AG04449 (cell line): ENCODE measurements around the gene CDH13.
A peak's percentile ranks its signal among the peaks of the same experiment; 100 is the strongest.

Experiments
- CTCF ChIA-PET: fragments of 350-600 bp; formaldehyde crosslinking; extraction: SDS; loops from one replicate; lab custom pipeline; 2021; ENCODE audit warnings: antibody characterized with exemption; lab: Yijun Ruan, JAX
- POLR2A ChIA-PET: fragments of 400-600, 350-600 bp; formaldehyde crosslinking; extraction: SDS; loops from one replicate; lab custom pipeline; 2020; ENCODE audit warnings: antibody characterized with exemption, inconsistent platforms; lab: Yijun Ruan, JAX
- DNase-seq: peaks from one replicate; pipeline ENCODE4 v3.0.0-alpha.2; 2010; ENCODE audit warnings: low read depth, low spot score
- H3K4me3 ChIP-seq: 2 replicates; pipeline ENCODE4 v1.5.1; 2011; ENCODE audit warnings: low read depth, mild to moderate bottlenecking, control low read depth, low read length
- CTCF ChIP-seq: IDR thresholded peaks from one replicate; pipeline ENCODE4 v1.5.1; 2011; ENCODE audit warnings: mild to moderate bottlenecking, moderate library complexity, low read length, control low read depth, inconsistent platforms; ENCODE audit not compliant: insufficient read depth; ENCODE audit errors: missing control alignments

Gene CDH13

GRCh38 chr16:83648347-83648746, 1021.6 kb downstream of the CDH13 start:
- no peak overlapping the region for H3K4me3 ChIP-seq
- no peak for DNase-seq
- ChIA-PET POLR2A (no interaction called here), CTCF (no interaction called here)
- no peak for TF ChIP-seq CTCF

DNA sequence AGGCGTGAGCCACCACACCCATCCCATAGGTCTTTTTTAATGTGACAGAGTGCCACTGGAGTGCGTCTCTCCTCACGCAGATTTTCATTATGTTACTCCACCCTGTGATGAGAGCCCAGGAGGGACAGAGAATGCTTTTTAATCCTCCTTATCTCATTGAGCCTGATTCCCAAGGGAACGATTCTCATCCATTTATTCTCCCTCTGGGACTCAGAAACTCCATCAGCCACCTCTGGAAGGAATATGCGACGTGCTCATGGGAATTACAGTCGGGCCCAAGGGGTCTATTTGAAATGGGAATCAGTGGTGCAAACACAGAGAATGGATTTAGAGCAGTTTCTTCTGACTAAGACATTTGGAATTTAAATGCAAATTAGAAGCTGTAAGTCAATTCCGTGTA, 1025.1 kb downstream of the CDH13 start:
- DNase-seq, result no peak
- POLR2A ChIA-PET, result no interaction called here
- H3K4me3 ChIP-seq, result no peak overlapping the region
- TF ChIP-seq CTCF, result no peak
- CTCF ChIA-PET, result no interaction called here

DNA sequence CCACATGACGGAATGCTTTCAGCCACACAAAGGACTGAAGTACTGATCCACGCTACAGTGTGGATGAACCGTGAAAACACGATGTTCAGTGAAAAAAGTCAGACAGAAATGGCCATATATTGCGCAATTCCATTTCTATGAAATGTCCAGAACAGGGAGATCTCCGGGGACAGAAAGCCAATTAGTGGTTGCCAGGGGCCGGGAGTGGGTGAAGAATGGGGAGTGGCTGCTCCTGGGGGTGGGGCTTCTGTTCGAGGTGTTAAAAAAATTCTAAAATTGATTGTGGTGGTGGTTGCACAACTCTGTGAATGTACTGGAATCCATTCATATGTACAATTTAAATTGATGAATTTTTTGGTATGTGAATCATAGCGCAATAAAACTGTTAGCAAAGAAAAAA, 1026.2 kb downstream of the CDH13 start:
- ChIA-PET POLR2A (interaction anchor here (0.9 kb wide), 1 partner anchor 182 kb away, joined by 3 read pairs; no protein-coding TSS in a partner anchor), CTCF (no interaction called here)
- H3K4me3 ChIP-seq, result no peak overlapping the region
- no peak for TF ChIP-seq CTCF
- DNase-seq, result no peak

- no peak for TF ChIP-seq CTCF
Measured at GRCh38 chr16:83653785-83654184, 1027.0 kb downstream of the CDH13 start.

DNA sequence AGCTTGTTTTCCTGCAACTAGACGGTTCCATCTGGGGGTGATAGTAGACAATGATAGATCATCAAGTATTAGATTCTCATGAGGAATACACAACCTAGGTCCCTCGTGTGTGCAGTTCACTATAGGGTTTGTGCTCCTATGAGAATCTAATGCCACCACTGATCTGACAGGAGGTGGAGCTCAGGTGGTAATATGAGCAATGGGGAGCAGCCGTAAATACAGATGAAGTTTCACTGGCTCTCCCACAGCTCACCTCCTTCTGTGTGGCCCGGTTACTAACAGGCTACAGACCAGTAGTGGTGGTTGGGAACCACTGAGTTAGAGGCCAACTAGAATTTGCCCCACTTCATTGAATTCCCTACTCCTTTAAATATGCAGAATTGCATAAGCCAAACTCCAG, 1033.5 kb downstream of the CDH13 start:
- no peak for TF ChIP-seq CTCF
- no peak overlapping the region for H3K4me3 ChIP-seq
- POLR2A ChIA-PET, result no interaction called here
- no peak for DNase-seq
- CTCF ChIA-PET, result no interaction called here

More at GRCh38 chr16:83653785-83654184, 1027.0 kb downstream of the CDH13 start:
- CTCF ChIA-PET, result no interaction called here
- peak; percentile 21 for DNase-seq
- POLR2A ChIA-PET, result interaction anchor here (0.7 to 0.9 kb wide), 2 partner anchors 35 to 183 kb away, joined by 3 read pairs; no protein-coding TSS in a partner anchor
- H3K4me3 ChIP-seq, result no peak overlapping the region

- TF ChIP-seq CTCF, result no peak
- ChIA-PET CTCF (no interaction called here), POLR2A (no interaction called here)
- no peak for DNase-seq
- no peak overlapping the region for H3K4me3 ChIP-seq
Measured at GRCh38 chr16:83661656-83662055, 1034.9 kb downstream of the CDH13 start.
